Hematopoietic multipotent progenitor cell (in vitro differentiated cells): ENCODE results near the gene TENM4. TPM values are rescaled to one million over a fixed set of nuclear protein-coding genes. Genes with fewer than 3 reads are reported as not detected.
A peak's percentile ranks its signal among the peaks of the same experiment; 100 is the strongest.

Experiments used
- DNase-seq, 3 donors: peaks; one replicate each; pipeline ENCODE4 v3.0.0-alpha.2; 2011 to 2015; ENCODE audit warnings: low read depth in 2 of 3, low spot score in 2 of 3
- total RNA-seq: library from RNA; depleted of rRNA; stranded (reverse); fragments of >200 nt; gene quantifications from one replicate; pipeline ENCODE4 v1.2.3, GENCODE V29; 2012

Gene TENM4
- total RNA-seq, 1 donor, result under 0.01 TPM

- DNase-seq, result no peak
Measured at GRCh38 chr11:79453617-79454016, 12.8 kb upstream of the TENM4 start.

DNA sequence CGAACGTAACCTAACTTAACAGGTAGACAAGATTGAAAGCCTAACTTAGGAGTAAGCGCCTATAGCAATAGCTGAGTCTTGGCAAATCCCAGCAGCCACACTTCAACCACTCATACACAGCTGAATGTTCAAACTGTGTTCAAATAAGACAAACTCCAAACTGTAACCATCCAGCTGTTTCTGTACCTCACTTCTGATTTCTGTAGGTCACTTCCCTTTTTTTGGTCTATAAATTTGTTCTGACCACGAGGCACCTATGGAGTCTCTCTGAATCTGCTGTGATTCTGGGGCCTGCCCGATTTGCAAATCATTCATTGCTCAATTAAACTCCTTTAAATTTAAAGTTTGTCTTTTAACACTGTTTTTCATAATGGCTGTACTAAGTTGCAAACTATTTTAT is 8.2 kb upstream of the TENM4 start:
- no peak for DNase-seq

- no peak for DNase-seq
Measured at GRCh38 chr11:79447038-79447786, 6.4 kb upstream of the TENM4 start.

DNA sequence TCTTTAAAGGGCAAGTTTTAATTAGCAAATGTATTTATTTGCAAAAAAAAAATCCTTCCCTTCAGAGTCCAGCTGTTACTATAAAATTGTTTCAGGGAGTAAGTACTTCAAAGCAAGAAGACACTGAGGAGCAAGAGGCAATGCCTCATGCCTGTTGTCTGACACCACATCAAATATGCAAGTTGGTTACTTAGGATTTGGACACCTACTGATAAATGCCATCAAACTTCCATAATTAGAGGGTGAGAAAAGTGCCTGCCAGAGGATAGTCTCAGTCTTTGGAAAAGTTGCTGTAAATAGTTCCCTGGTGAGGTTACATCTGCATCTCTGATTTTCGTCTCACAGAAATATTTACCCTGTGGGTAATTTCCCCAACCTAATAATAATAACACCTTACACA is 4.1 kb upstream of the TENM4 start:
- no peak for DNase-seq

DNA sequence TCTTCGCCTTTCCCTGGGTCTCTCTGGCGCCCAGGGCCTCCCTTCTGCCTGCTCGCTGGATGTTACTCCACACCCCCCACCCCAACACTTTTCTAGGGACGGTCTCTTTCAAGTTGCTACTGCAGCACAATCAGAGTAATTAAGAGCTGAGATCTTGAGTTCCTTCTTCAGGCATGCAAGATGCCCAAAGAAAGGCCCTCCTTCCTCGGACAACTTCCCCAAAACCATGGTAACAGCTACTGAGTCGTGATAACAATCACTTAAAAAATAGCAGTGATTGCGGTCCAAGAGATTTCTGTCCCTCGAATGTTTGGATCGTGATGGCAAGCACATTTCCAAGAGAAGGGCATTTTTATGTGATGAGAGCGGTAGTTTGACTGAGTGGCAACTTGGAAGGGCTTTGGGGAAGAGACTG is 638 bp upstream of the TENM4 start:
- peak in 2 of 3 donors; percentile 31 to 60 for DNase-seq

- peak in 1 of 3 donors; percentile 3 for DNase-seq
Measured at GRCh38 chr11:79439886-79440570, 802 bp downstream of the TENM4 start.

DNA sequence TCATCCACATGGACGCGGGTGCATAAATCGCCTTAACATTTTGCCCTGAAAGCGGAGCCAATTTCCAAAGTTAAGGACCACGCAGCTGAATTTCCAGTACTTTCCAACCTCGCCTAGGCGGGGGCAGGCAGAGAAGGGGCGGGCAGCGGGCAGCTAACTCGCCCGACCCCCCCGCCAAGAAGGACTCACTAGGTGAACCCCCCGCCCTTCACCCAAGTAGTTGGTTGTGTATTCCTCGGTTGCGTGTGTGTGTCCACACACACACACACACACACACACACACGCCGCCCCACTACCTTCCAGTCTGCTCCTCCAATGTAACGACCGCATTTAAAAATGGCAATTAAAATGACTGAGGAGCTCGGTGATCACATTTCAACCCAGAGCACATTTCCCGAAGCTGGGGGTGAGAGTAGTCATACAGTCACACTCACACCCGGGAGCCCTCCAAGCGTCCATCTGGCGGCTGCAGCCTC is 1.4 kb downstream of the TENM4 start:
- no peak for DNase-seq

DNA sequence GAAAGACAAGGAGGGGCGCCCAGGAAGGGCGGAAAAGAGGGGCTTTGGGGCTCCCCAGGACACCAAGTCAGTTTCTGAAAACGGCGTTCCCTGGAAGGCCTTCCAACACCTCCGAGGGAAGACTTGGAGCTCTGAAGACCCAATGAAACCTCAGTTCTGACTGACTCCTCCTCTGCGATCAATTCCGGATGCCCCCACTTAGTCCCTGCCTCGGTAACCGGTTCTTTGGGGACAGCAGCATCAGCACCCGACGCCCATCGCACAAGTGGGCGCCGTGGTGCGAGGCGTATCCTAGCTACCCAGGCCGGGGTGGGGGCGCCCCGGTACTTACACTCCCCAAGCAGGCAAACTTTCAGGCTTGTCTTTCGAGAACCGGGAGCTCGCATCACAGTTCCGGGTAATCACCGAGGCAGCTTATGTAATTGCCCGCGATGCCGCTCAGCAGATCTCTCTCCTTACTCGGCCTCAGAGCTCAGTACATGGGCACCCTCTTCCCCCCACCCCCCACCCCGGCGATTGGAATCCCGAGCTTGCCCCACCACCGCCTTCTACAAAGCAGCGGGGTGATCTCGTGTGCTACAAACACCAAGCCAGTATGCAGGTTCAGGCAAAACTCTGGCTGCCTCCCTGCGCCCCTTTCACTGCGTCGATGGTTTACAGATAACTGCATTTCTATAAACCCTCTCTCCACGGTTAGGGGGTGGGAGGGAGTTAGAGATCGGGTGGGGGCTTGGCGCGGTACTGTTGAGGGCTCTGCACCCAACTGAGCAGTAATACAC is 2.0 kb downstream of the TENM4 start:
- peak in 2 of 3 donors; percentile 5 to 28 for DNase-seq

DNA sequence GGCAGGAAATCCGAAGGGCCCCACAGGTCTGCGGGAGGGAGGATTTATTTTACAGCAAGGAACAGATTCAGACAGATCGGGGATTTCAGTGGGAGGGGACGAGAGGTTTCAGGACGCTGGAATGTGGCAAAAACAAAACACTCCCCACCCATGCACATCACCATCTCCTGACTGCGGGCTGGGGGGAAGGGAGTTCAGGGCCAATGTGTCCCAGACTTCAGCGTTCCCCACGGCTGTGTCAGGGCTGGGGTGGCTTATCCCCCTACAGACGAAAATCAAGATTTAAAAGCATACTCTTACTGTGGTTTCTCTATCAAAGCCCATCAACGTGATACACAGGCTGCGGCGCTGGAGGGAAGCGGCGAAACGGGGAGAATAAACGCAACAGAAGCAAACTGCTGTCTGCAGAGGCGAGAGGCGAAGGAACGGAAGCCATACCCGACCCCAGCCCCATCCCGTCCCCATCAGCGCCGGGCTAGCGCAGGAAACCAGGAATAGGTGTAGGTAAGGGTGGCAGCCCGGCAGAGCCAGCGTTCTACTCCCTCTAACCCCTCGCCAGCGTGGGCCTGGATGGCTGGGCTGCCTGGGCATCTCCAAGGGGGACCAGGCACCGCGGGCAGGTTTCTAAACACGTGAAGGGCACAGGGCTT is 2.7 kb downstream of the TENM4 start:
- DNase-seq, result peak in 2 of 3 donors; percentile 2 to 28

DNA sequence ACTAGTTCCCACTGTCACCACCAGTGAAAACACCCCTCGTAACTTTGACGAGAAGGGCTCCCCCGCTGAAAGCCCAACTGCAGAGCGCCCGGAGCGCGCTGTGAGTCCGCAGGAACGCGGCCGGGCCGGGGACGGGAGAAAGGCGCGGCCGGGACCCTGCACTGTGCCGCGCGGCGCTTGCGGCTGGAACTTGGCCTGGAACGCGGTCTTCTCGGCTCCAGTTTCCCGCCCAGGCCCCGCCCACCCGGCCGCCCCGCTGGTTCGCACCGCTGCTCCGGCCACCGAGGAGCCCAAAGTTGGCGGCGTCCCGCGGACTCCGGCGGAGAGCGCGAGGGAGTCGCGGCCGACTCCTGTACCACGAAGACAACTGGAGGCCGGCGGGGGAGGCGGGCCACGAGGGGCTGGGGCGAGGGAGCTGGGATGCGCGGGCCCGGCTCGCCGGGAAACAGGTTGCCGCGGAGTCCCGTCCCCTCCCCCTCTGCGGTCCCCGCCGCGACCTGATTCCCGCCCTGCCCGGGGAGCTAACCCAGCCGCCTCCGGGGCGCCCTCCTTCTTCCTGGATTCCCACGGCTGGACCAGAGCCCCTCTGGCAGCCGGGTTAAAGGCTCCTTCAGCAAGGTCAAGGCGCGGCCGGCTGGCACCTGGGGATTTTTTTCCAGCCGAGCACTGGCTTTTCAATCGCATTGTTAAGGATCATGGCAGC is 3.4 kb downstream of the TENM4 start:
- peak in 2 of 3 donors; percentile 4 to 29 for DNase-seq

- no peak for DNase-seq
Measured at GRCh38 chr11:79436919-79437277, 3.9 kb downstream of the TENM4 start.

- DNase-seq, result no peak
Measured at GRCh38 chr11:79434283-79434682, 6.5 kb downstream of the TENM4 start.

DNA sequence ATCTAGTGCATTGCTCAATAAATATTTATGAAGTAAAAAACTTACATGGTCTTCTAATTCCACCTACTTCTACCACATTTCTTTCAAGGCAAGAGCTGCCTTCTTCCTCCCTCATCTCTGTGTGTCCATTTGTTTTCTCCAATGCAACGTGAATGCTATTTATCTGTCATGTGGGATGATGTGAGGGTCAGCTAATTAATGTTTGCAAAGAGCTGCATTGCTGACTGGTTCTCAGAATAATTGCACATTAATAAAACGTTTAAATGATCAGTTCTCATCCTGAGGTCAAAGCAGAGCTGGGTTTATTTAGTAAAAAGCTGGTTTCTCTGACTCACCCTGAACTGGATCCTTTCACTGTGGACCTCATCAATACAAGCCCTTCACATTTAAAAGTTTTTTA is 8.7 kb downstream of the TENM4 start:
- no peak for DNase-seq

GRCh38 chr11:79431535-79431934 is 9.3 kb downstream of the TENM4 start:
- DNase-seq, result no peak

GRCh38 chr11:79430280-79430679 is 10.6 kb downstream of the TENM4 start:
- DNase-seq, result no peak

DNA sequence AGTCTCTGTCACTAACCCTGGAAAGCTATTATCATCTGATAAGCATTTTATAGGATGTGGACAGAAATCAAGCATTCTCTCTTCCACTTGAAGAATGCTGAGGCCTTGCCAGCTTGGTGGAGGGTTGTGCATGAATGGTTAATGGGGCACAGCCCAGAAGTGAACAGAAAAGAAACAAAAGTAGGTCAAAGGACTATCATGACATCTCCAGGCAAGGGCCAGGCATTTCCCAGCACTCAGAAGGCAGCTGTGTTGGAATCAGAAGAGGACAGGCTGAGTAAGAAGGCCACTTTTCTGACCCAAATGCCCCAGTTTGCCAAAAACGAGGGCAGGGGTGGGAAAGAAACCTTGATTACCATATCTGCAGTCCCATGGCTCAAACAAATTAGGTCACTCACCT is 12.4 kb downstream of the TENM4 start:
- DNase-seq, result no peak

DNA sequence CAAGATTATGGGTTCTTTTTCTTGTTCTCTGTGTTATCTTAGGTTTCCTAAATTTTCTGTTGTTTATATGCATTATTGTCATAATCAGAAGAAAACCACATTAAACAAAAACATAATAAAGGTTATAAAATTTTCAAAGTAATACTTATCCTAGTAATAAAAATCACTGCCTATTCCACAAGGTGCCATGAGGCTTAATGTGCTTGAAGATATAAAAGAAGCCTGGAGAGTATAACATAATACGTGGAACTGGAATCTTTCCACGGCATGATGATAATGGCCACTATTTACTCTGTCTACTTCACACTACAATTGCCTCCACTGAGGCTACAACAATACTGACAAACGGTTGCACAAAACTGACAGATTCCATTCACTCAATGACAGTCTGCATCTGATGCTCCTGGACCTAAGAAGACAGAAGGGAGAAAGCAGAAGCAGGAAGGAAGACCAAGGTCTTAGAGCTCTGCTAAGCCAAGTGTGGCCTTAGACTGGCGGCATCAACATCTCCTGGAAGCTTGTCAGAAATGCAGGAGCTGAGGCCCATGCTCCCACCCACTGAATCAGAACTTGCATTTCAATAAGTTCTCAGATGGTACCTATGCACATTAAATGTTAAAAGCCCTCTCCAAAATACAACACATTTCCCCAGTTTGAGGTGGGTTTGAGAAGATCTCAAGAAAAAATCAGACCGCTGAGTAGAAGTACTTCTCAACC is 13.1 kb downstream of the TENM4 start:
- no peak for DNase-seq

DNA sequence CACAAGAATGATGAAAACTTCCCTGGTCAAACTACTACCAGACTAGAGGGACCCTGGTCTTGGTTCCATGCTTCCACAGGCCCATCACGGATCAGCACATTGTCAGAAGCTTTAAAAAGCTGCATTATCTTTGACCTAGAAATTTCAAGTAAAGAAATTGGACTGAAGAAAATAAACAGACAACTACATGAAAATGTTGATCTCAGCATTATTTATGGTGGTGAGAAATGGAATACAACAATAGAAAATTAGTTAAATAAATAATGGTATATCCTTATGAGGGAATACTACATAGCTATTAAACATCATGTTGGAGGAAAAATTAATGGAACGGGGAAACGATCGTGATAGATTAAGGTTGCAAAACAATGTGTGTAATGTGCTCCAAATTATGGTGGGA is 13.7 kb downstream of the TENM4 start:
- DNase-seq, result no peak

GRCh38 chr11:79425463-79425862 is 15.4 kb downstream of the TENM4 start:
- DNase-seq, result no peak

DNA sequence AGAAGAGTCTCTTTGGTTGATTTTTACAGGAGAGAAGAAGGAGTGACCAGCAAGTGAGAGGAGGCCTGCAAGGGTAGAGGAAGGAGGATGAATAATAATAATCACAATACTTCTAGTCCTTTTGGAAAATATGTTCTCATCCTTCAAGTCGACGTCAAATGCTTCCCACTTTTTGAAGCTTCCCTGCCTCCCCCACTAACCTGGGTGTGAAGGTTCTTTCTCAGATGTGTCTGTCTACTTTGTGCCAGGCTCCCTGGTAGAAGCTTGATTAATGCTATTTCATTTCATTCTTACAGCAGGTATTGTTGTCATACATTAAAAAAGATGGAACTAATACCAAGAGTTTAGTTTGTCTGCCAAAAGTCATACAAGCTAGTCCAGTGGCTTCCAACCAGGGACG is 17.1 kb downstream of the TENM4 start:
- no peak for DNase-seq
